SK-N-SH treated with all-trans-retinoic acid at 6 μM for 48 hours (cell line): ENCODE measurements around the gene ZNF490.

Source experiments
- CREB5 ChIP-seq: fragments of 250-450 bp; sonication (Bioruptor Pico); IDR thresholded peaks from 2 replicates; pipeline ENCODE4 v1.5.1; 2020; ENCODE audit warnings: low read depth, mild to moderate bottlenecking, moderate library complexity
- ISL1 ChIP-seq: fragments of 250-450 bp; sonication (Bioruptor Pico); IDR thresholded peaks from 2 replicates; pipeline ENCODE4 v2.1.2; 2022; ENCODE audit warnings: mild to moderate bottlenecking, moderate library complexity
- PATZ1 ChIP-seq: fragments of 250-450 bp; sonication (Bioruptor Pico); IDR thresholded peaks from 2 replicates; pipeline ENCODE4 v1.8.0; 2020; ENCODE audit warnings: mild to moderate bottlenecking, moderate library complexity, borderline replicate concordance
- POU6F1 ChIP-seq: fragments of 250-450 bp; sonication (Bioruptor Pico); IDR thresholded peaks from 2 replicates; pipeline ENCODE4 v1.8.0; 2021; ENCODE audit warnings: low read depth, mild to moderate bottlenecking, moderate library complexity, borderline replicate concordance
- RARB ChIP-seq: fragments of 250-450 bp; sonication (Bioruptor Pico); IDR thresholded peaks from 2 replicates; pipeline ENCODE4 v1.8.0; 2021; ENCODE audit warnings: mild to moderate bottlenecking, moderate library complexity
- TOX ChIP-seq: fragments of 250-450 bp; sonication (Bioruptor Pico); IDR thresholded peaks from 2 replicates; pipeline ENCODE4 v1.8.0; 2021; ENCODE audit warnings: mild to moderate bottlenecking, moderate library complexity, borderline replicate concordance
- ZC3H10 ChIP-seq: fragments of 250-450 bp; sonication (Bioruptor Pico); IDR thresholded peaks from 2 replicates; pipeline ENCODE4 v1.5.1; 2021; ENCODE audit warnings: mild to moderate bottlenecking, moderate library complexity
- ZFP3 ChIP-seq: fragments of 250-450 bp; sonication (Bioruptor Pico); IDR thresholded peaks from 2 replicates; pipeline ENCODE4 v1.5.0; 2020; ENCODE audit warnings: mild to moderate bottlenecking, moderate library complexity

- TF ChIP-seq PATZ1 (CRISPR knock-in tag), result no peak
- TF ChIP-seq CREB5 (CRISPR knock-in tag), result no peak
- TF ChIP-seq RARB (CRISPR knock-in tag), result no peak
- TF ChIP-seq ZFP3, result no peak
- TF ChIP-seq TOX, result no peak
- no peak for TF ChIP-seq ISL1 (CRISPR knock-in tag)
- TF ChIP-seq ZC3H10 (CRISPR knock-in tag), result no peak
- no peak for TF ChIP-seq POU6F1 (CRISPR knock-in tag)
These were observed 55.1 kb downstream of the ZNF490 start for GRCh38 chr19:12555456-12555930.
